ENCODE measurements around the gene DAB2IP.

DAB2IP gene

GRCh38 chr9:121628401-121628800, 23.0 kb upstream of the DAB2IP start:
- 0 out of 2 replicates have a peak, but pooled peaks cover 6% of the 10 kb centered on the region for H3K4me1 ChIP-seq (ENCODE audit: insufficient read depth, low read length)

DNA sequence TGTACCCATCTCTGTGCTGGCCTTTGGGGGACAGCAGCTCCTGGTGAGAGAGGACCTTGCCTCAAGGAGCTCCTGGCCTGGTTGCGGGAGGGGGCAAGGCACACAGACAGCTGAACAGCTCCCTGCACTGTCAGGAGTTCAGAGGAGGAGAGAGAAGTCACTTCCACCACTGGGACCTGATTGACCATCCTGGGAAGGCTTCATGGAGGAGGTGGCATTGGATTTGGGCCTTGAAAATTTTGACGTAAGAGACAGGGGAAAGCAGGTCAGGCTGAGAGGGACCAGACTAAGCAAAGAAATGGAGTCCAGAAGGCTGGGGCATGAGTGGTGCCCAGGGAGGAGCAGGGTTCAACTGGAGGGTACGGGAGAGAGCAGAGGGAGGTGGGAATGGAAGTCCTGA, 20.3 kb upstream of the DAB2IP start:
- Histone ChIP-seq H3K4me3 (ENCODE audit: low read length) (no peak overlapping the region), H3K36me3 (ENCODE audit: insufficient read depth, low read length) (no peaks in the 10 kb centered on the region), H3K4me1 (ENCODE audit: insufficient read depth, low read length) (0 out of 2 replicates have a peak, but pooled peaks cover 6% of the 10 kb centered on the region), H3K27ac (ENCODE audit: low read depth, low read length) (no peak overlapping the region), H3K27me3 (ENCODE audit: insufficient read depth, low read length) (no peaks in the 10 kb centered on the region), H3K9me3 (ENCODE audit: insufficient read depth, low read depth, low read length) (no peaks in the 10 kb centered on the region), H3K9ac (ENCODE audit: low read depth, low read length) (no peak overlapping the region)
- WGBS, result 91% methylated on average over 3 of the region's 3 CpGs

More at GRCh38 chr9:121628401-121628800, 23.0 kb upstream of the DAB2IP start:
- no peaks in the 10 kb centered on the region for H3K9me3 ChIP-seq (ENCODE audit: insufficient read depth, low read depth, low read length)
- no peak overlapping the region for H3K4me3 ChIP-seq (ENCODE audit: low read length)
- no peak overlapping the region for H3K27ac ChIP-seq (ENCODE audit: low read depth, low read length)
- H3K27me3 ChIP-seq (ENCODE audit: insufficient read depth, low read length), result no peaks in the 10 kb centered on the region
- no peak overlapping the region for H3K9ac ChIP-seq (ENCODE audit: low read depth, low read length)
- 88% methylated on average over 4 of the region's 4 CpGs for WGBS
- H3K36me3 ChIP-seq (ENCODE audit: insufficient read depth, low read length), result no peaks in the 10 kb centered on the region

DNA sequence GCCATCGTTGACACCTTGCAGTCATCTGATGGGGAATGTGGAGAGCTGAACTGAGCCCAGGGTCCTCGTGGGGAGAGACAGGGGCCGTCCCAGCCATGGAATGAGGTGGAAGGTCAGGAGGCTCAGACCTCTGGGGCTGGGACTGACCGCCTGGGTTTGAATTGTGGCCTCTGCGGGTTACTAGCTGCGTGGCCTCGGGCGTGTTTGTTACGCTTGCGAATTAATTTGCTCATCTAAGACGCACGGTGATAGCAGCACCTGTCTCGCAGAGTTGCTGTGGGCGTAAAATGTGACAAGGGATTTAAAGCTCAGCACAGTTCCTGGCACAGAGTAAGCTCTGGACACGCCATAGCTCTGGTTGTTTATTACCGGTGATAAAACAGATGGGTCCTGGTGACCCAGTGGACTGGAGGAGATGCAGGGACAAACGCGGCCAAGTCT, 19.4 kb upstream of the DAB2IP start:
- H3K9me3 ChIP-seq (ENCODE audit: insufficient read depth, low read depth, low read length), result no peaks in the 10 kb centered on the region
- H3K27ac ChIP-seq (ENCODE audit: low read depth, low read length), result no peak overlapping the region
- WGBS, result 89% methylated on average over 18 of the region's 18 CpGs
- no peak overlapping the region for H3K4me3 ChIP-seq (ENCODE audit: low read length)
- H3K9ac ChIP-seq (ENCODE audit: low read depth, low read length), result no peak overlapping the region
- H3K4me1 ChIP-seq (ENCODE audit: insufficient read depth, low read length), result 0 out of 2 replicates have a peak, but pooled peaks cover 6% of the 10 kb centered on the region
- no peaks in the 10 kb centered on the region for H3K27me3 ChIP-seq (ENCODE audit: insufficient read depth, low read length)
- no peaks in the 10 kb centered on the region for H3K36me3 ChIP-seq (ENCODE audit: insufficient read depth, low read length)

GRCh38 chr9:121633119-121633714, 18.2 kb upstream of the DAB2IP start:
- Histone ChIP-seq H3K4me1 (ENCODE audit: insufficient read depth, low read length) (0 out of 2 replicates have a peak, but pooled peaks cover 6% of the 10 kb centered on the region), H3K36me3 (ENCODE audit: insufficient read depth, low read length) (no peaks in the 10 kb centered on the region), H3K9me3 (ENCODE audit: insufficient read depth, low read depth, low read length) (no peaks in the 10 kb centered on the region), H3K27me3 (ENCODE audit: insufficient read depth, low read length) (no peaks in the 10 kb centered on the region), H3K27ac (ENCODE audit: low read depth, low read length) (no peak overlapping the region), H3K9ac (ENCODE audit: low read depth, low read length) (no peak overlapping the region), H3K4me3 (ENCODE audit: low read length) (no peak overlapping the region)
- WGBS, result 73% methylated on average over 9 of the region's 9 CpGs

- Histone ChIP-seq H3K27ac (ENCODE audit: low read depth, low read length) (no peak overlapping the region), H3K4me1 (ENCODE audit: insufficient read depth, low read length) (0 out of 2 replicates have a peak, but pooled peaks cover 6% of the 10 kb centered on the region)
- 91% methylated on average over 1 of the region's 1 CpG for WGBS
Observed at GRCh38 chr9:121633736-121634135, 17.7 kb upstream of the DAB2IP start.

DNA sequence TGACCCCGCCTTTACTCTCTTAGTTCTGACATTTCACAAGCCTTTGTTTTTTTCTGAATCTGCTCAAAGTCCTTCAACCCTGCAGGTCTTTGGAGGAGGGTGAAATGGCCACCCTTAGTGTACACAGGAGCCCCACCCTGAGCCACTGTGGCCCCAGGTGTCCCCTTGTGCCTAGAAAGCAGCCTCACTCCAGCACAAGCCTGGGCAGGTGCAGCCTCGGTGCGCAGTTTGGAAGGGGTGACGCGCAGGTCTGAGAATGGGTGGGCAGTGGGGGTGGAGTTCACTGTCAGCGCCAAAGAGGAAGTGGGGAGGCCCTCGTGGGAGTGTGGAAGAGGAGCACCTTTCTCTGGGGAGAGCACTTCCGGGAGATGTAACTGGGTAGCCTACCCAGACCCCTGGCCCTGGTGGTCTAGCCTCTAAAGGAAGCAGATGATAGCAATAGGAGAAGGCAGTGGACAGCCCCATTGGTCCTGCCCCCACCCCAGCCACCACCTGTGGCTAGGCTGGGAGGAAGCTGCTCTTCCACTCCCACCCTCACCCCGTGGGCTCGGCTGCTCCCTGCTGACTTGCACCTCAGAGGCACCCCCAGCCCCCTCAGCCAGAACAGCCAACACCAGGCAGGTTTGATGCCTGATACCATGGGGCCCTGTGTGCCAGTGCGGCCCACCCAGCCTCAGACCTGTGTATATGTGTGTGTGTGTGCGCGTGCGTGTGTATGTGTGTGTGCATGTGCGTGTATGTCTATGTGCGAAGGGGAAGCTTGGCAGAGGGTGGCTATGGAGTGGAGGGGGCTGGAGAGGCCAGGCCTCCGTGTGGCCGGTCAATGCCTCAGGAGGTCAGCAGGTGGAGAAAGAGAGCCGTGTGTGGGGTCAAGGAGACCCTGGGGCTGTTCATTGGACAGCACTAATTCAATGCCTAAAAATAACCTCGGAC, 16.8 kb upstream of the DAB2IP start:
- Histone ChIP-seq H3K9me3 (ENCODE audit: insufficient read depth, low read depth, low read length) (no peaks in the 10 kb centered on the region), H3K27ac (ENCODE audit: low read depth, low read length) (no peak overlapping the region), H3K27me3 (ENCODE audit: insufficient read depth, low read length) (no peaks in the 10 kb centered on the region), H3K9ac (ENCODE audit: low read depth, low read length) (no peak overlapping the region), H3K36me3 (ENCODE audit: insufficient read depth, low read length) (no peaks in the 10 kb centered on the region), H3K4me3 (ENCODE audit: low read length) (no peak overlapping the region), H3K4me1 (ENCODE audit: insufficient read depth, low read length) (0 out of 2 replicates have a peak, but pooled peaks cover 6% of the 10 kb centered on the region)
- WGBS, result 68% methylated on average over 20 of the region's 20 CpGs

More at GRCh38 chr9:121633736-121634135, 17.7 kb upstream of the DAB2IP start:
- H3K9me3 ChIP-seq (ENCODE audit: insufficient read depth, low read depth, low read length), result no peaks in the 10 kb centered on the region
- H3K27me3 ChIP-seq (ENCODE audit: insufficient read depth, low read length), result no peaks in the 10 kb centered on the region
- H3K36me3 ChIP-seq (ENCODE audit: insufficient read depth, low read length), result no peaks in the 10 kb centered on the region
- H3K9ac ChIP-seq (ENCODE audit: low read depth, low read length), result no peak overlapping the region
- no peak overlapping the region for H3K4me3 ChIP-seq (ENCODE audit: low read length)

- no peak overlapping the region for H3K4me3 ChIP-seq (ENCODE audit: low read length)
- 73% methylated on average over 7 of the region's 7 CpGs for WGBS
- H3K4me1 ChIP-seq (ENCODE audit: insufficient read depth, low read length), result 0 out of 2 replicates have a peak, but pooled peaks cover 6% of the 10 kb centered on the region
- no peaks in the 10 kb centered on the region for H3K36me3 ChIP-seq (ENCODE audit: insufficient read depth, low read length)
- H3K27ac ChIP-seq (ENCODE audit: low read depth, low read length), result no peak overlapping the region
- no peaks in the 10 kb centered on the region for H3K27me3 ChIP-seq (ENCODE audit: insufficient read depth, low read length)
- H3K9ac ChIP-seq (ENCODE audit: low read depth, low read length), result no peak overlapping the region
- H3K9me3 ChIP-seq (ENCODE audit: insufficient read depth, low read depth, low read length), result no peaks in the 10 kb centered on the region
Observed at GRCh38 chr9:121635300-121635876, 16.0 kb upstream of the DAB2IP start.

- Histone ChIP-seq H3K4me3 (ENCODE audit: low read length) (no peak overlapping the region), H3K9ac (ENCODE audit: low read depth, low read length) (no peak overlapping the region), H3K9me3 (ENCODE audit: insufficient read depth, low read depth, low read length) (no peaks in the 10 kb centered on the region), H3K36me3 (ENCODE audit: insufficient read depth, low read length) (no peaks in the 10 kb centered on the region), H3K27me3 (ENCODE audit: insufficient read depth, low read length) (no peaks in the 10 kb centered on the region), H3K4me1 (ENCODE audit: insufficient read depth, low read length) (0 out of 2 replicates have a peak, but pooled peaks cover 6% of the 10 kb centered on the region), H3K27ac (ENCODE audit: low read depth, low read length) (no peak overlapping the region)
- WGBS, result 77% methylated on average over 12 of the region's 12 CpGs
Observed at GRCh38 chr9:121636341-121636865, 15.0 kb upstream of the DAB2IP start.

- Histone ChIP-seq H3K27ac (ENCODE audit: low read depth, low read length) (no peak overlapping the region), H3K9ac (ENCODE audit: low read depth, low read length) (no peak overlapping the region; the same call in 1 of the 2 replicates), H3K9me3 (ENCODE audit: insufficient read depth, low read depth, low read length) (no peaks in the 10 kb centered on the region), H3K27me3 (ENCODE audit: insufficient read depth, low read length) (no peaks in the 10 kb centered on the region), H3K4me3 (ENCODE audit: low read length) (no peak overlapping the region), H3K36me3 (ENCODE audit: insufficient read depth, low read length) (no peaks in the 10 kb centered on the region), H3K4me1 (ENCODE audit: insufficient read depth, low read length) (0 out of 2 replicates have a peak, but pooled peaks cover 5% of the 10 kb centered on the region)
- 92% methylated on average over 10 of the region's 10 CpGs for WGBS
Observed at GRCh38 chr9:121636978-121637712, 14.3 kb upstream of the DAB2IP start.

DNA sequence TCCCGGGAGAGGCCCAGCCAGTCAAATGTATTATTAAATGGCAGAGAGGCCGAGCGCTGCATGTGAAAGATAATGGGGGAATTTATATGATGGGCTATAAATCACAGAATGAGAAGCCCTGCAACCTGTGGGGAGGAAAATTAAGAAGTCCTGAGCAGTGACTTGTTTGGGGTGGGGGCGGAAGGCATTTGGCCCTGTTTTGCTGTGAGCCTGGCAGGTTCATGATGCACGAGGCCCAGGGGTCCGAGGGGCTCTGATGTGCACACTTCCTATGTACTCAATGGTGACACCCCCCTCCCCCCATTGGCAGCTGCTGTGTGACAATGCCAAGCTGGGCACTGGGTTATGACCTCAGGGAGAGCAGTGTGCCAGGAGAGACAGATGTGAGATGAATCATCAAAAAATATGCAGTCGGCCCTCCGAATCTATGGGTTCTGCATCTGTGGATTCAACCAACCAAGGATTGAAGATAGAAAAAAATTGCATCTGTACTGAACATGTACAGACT, 13.7 kb upstream of the DAB2IP start:
- Histone ChIP-seq H3K9me3 (ENCODE audit: insufficient read depth, low read depth, low read length) (no peaks in the 10 kb centered on the region), H3K4me1 (ENCODE audit: insufficient read depth, low read length) (no peaks in the 10 kb centered on the region), H3K27ac (ENCODE audit: low read depth, low read length) (no peak overlapping the region), H3K27me3 (ENCODE audit: insufficient read depth, low read length) (no peaks in the 10 kb centered on the region), H3K36me3 (ENCODE audit: insufficient read depth, low read length) (no peaks in the 10 kb centered on the region), H3K9ac (ENCODE audit: low read depth, low read length) (no peak overlapping the region; the same call in 1 of the 2 replicates), H3K4me3 (ENCODE audit: low read length) (no peak overlapping the region)
- WGBS, result 94% methylated on average over 8 of the region's 8 CpGs
